CD14-positive monocyte (primary cell): ENCODE measurements around the gene MIPOL1. TPM values are rescaled to one million over a fixed set of nuclear protein-coding genes. Genes with fewer than 3 reads are reported as not detected.

Experiments used
- DNase-seq, 3 donors: peaks; one replicate each; pipeline ENCODE4 v3.0.0-alpha.2; 2011 to 2022
- H2AFZ ChIP-seq: 2 replicates; pipeline ENCODE4 v1.6.0; 2012; ENCODE audit warnings: mild to moderate bottlenecking, low read depth, low read length, inconsistent platforms; ENCODE audit not compliant: insufficient read depth, poor library complexity, severe bottlenecking
- H3K27ac ChIP-seq, 2 donors: 1 replicate in 1 of 2; 2 replicates in 1 of 2; pipeline ENCODE4 v1.5.1; 2012 to 2013; ENCODE audit warnings: low read length in 2 of 2, control low read depth in 1 of 2, inconsistent platforms in 1 of 2, low read depth in 1 of 2, mild to moderate bottlenecking in 1 of 2
- H3K27me3 ChIP-seq, 2 donors: one replicate each; pipeline versions ENCODE4 v1.6.0 to v1.6.1; 2011 to 2013; ENCODE audit warnings: low read length in 2 of 2; ENCODE audit not compliant: control insufficient read depth in 2 of 2, insufficient read depth in 2 of 2
- H3K36me3 ChIP-seq, 2 donors: replicated peaks in 1 of 2; 1 replicate in 1 of 2; 2 replicates in 1 of 2; pipeline versions ENCODE4 v1.5.1 to v1.6.1; 2012 to 2013; ENCODE audit warnings: low read length in 2 of 2, control low read depth in 1 of 2, inconsistent platforms in 1 of 2, mild to moderate bottlenecking in 1 of 2; ENCODE audit not compliant: insufficient read depth in 2 of 2, control insufficient read depth in 1 of 2
- H3K4me1 ChIP-seq, 2 donors: 1 replicate in 1 of 2; 2 replicates in 1 of 2; pipeline versions ENCODE4 v1.5.1 to v1.6.1; 2012 to 2013; ENCODE audit warnings: low read length in 2 of 2, control low read depth in 1 of 2, inconsistent platforms in 1 of 2, mild to moderate bottlenecking in 1 of 2, moderate library complexity in 1 of 2; ENCODE audit not compliant: insufficient read depth in 2 of 2, control insufficient read depth in 1 of 2
- H3K4me2 ChIP-seq: replicated peaks from 2 replicates; pipeline ENCODE3; 2012; ENCODE audit warnings: low read length, moderate library complexity, mild to moderate bottlenecking; ENCODE audit not compliant: poor library complexity, severe bottlenecking; ENCODE audit errors: extremely low read depth
- H3K4me3 ChIP-seq, 3 experiments: fragments of 200-600 bp in 1 of 3; sonication (generic) in 1 of 3; replicated peaks in 1 of 3; 1 replicate in 2 of 3; 2 replicates in 1 of 3; pipeline ENCODE4 v1.5.1; 2011 to 2013; ENCODE audit warnings: low read length in 3 of 3, mild to moderate bottlenecking in 3 of 3, control low read depth in 2 of 3, low read depth in 2 of 3, inconsistent platforms in 1 of 3, moderate library complexity in 1 of 3
- H3K79me2 ChIP-seq: 2 replicates; pipeline ENCODE4 v1.6.0; 2012; ENCODE audit warnings: mild to moderate bottlenecking, control low read depth, inconsistent platforms, low read length, moderate library complexity; ENCODE audit not compliant: insufficient read depth
- H3K9ac ChIP-seq: 2 replicates; pipeline ENCODE4 v1.6.0; 2017; ENCODE audit warnings: low read length, mild to moderate bottlenecking; ENCODE audit not compliant: insufficient read depth, poor library complexity, severe bottlenecking
- H3K9me3 ChIP-seq, 2 donors: replicated peaks in 1 of 2; 1 replicate in 1 of 2; 2 replicates in 1 of 2; pipeline versions ENCODE4 v1.5.1 to v1.6.1; 2012 to 2013; ENCODE audit warnings: low read length in 2 of 2, control low read depth in 1 of 2; ENCODE audit not compliant: control insufficient read depth in 1 of 2, insufficient read depth in 1 of 2
- H4K20me1 ChIP-seq: 2 replicates; pipeline ENCODE4 v1.6.0; 2012; ENCODE audit warnings: mild to moderate bottlenecking, low read length, control low read depth, moderate library complexity; ENCODE audit not compliant: insufficient read depth
- H3K27ac Mint-ChIP-seq, 7 donors: one replicate each; pipeline ENCODE4 v1.8.0; 2020; ENCODE audit warnings: mild to moderate bottlenecking in 7 of 7, mixed read lengths in 7 of 7, moderate library complexity in 6 of 7, inconsistent platforms in 2 of 7
- H3K27me3 Mint-ChIP-seq, 3 donors: one replicate each; pipeline ENCODE4 v1.8.0; 2021 to 2022; ENCODE audit warnings: low read depth in 3 of 3, mild to moderate bottlenecking in 3 of 3, mixed read lengths in 3 of 3, moderate library complexity in 3 of 3, inconsistent platforms in 1 of 3
- H3K36me3 Mint-ChIP-seq, 2 donors: one replicate each; pipeline ENCODE4 v1.8.0; 2020; ENCODE audit warnings: mixed read lengths in 2 of 2, inconsistent platforms in 1 of 2, mild to moderate bottlenecking in 1 of 2
- H3K4me1 Mint-ChIP-seq: one replicate; pipeline ENCODE4 v1.8.0; 2020; ENCODE audit warnings: mild to moderate bottlenecking, mixed read lengths
- H3K4me3 Mint-ChIP-seq, 2 donors: one replicate each; pipeline ENCODE4 v1.8.0; 2020; ENCODE audit warnings: mild to moderate bottlenecking in 2 of 2, mixed read lengths in 2 of 2, moderate library complexity in 1 of 2
- H3K9me3 Mint-ChIP-seq, 7 donors: one replicate each; pipeline ENCODE4 v1.8.0; 2020 to 2022; ENCODE audit warnings: mixed read lengths in 7 of 7, mild to moderate bottlenecking in 6 of 7, moderate library complexity in 6 of 7, inconsistent platforms in 2 of 7
- WGBS: methylation state at CpG from one replicate; pipeline ENCODE4 v1.1.5; 2013; ENCODE audit warnings: missing lambda C conversion rate; ENCODE audit not compliant: insufficient coverage; 5-methylcytosine and 5-hydroxymethylcytosine counted together
- intact Hi-C, 2 donors: fragments of 100-400 bp; cut with micrococcal nuclease; formaldehyde crosslinking; loops; one replicate each; pipeline versions ENCODE4 v1.15.0 to v1.15.1; 2023
- polyA plus RNA-seq, 3 donors: library from polyadenylated mRNA; depleted of rRNA in 1 of 3; unstranded in 2 of 3; stranded (reverse) in 1 of 3; fragments of 300-500 nt in 2 of 3; fragments of >200 nt in 1 of 3; fragmentation: Illumina TruSeq in 2 of 3; gene quantifications; 1 replicate in 2 of 3; 2 replicates in 1 of 3; pipeline ENCODE4 v1.2.3, GENCODE V29; 2012 to 2021
- TF ChIP-seq, protein P1 (sequence below): fragments of 200-600 bp; IDR thresholded peaks from one replicate; pipeline ENCODE4 v1.8.0; 2022; ENCODE audit warnings: antibody characterized with exemption, mild to moderate bottlenecking

MIPOL1 gene
- polyA plus RNA-seq, 3 donors, result not detected

DNA sequence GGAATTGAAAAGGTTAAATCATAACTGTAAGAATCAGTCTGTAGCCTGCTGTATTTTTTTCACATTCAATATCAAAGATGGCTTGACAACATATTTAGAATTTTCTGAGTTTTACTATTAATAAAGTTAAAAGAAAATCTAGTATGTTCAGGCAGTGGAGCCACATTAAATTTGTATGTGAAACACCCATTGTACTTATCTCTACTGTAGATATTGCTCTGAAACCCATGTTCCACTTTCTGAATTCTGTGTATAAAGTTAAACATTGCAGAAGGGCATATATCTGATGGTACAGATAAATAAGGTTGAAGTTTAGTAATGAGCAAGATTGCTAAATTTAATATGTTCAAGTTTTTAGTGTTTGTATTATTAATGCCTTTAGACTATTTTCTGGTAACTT lies 224.6 kb downstream of the MIPOL1 start:
- Histone ChIP-seq H3K27me3 (no peaks in the 10 kb centered on the region), H3K36me3 (no peaks in the 10 kb centered on the region), H4K20me1 (no peaks in the 10 kb centered on the region), H3K79me2 (no peaks in the 10 kb centered on the region), H3K4me1 (no peaks in the 10 kb centered on the region), H3K27ac (no peak overlapping the region), H3K9ac (no peak overlapping the region), H3K9me3 (no peaks in the 10 kb centered on the region), H3K4me3 (no peak overlapping the region), H3K4me2 (no peak overlapping the region), H2AFZ (no peak overlapping the region)
- Mint-ChIP-seq H3K27me3 (no peaks in the 10 kb centered on the region), H3K4me1 (no peaks in the 10 kb centered on the region), H3K27ac (no peak overlapping the region), H3K36me3 (no peaks in the 10 kb centered on the region), H3K4me3 (no peak overlapping the region), H3K9me3 (peaks cover 0 to 2% (median 0%) of the 10 kb centered on the region in 7 donors)
- intact Hi-C loops, result no loop called here
- DNase-seq, result no peak
- TF ChIP-seq, protein P1, sequence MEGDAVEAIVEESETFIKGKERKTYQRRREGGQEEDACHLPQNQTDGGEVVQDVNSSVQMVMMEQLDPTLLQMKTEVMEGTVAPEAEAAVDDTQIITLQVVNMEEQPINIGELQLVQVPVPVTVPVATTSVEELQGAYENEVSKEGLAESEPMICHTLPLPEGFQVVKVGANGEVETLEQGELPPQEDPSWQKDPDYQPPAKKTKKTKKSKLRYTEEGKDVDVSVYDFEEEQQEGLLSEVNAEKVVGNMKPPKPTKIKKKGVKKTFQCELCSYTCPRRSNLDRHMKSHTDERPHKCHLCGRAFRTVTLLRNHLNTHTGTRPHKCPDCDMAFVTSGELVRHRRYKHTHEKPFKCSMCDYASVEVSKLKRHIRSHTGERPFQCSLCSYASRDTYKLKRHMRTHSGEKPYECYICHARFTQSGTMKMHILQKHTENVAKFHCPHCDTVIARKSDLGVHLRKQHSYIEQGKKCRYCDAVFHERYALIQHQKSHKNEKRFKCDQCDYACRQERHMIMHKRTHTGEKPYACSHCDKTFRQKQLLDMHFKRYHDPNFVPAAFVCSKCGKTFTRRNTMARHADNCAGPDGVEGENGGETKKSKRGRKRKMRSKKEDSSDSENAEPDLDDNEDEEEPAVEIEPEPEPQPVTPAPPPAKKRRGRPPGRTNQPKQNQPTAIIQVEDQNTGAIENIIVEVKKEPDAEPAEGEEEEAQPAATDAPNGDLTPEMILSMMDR, result no peak

GRCh38 chr14:37422748-37423147 lies 225.0 kb downstream of the MIPOL1 start:
- Histone ChIP-seq H3K79me2 (no peaks in the 10 kb centered on the region), H2AFZ (no peak overlapping the region), H3K9ac (no peak overlapping the region), H3K27me3 (no peaks in the 10 kb centered on the region), H3K4me2 (no peak overlapping the region), H3K27ac (no peak overlapping the region), H3K36me3 (no peaks in the 10 kb centered on the region), H3K4me3 (no peak overlapping the region), H3K4me1 (no peaks in the 10 kb centered on the region), H4K20me1 (no peaks in the 10 kb centered on the region), H3K9me3 (no peaks in the 10 kb centered on the region)
- TF ChIP-seq, protein P1, result no peak
- intact Hi-C loops, result no loop called here
- Mint-ChIP-seq H3K4me3 (no peak overlapping the region), H3K27ac (no peak overlapping the region), H3K27me3 (no peaks in the 10 kb centered on the region), H3K36me3 (no peaks in the 10 kb centered on the region), H3K4me1 (no peaks in the 10 kb centered on the region), H3K9me3 (peaks cover 0 to 2% (median 0%) of the 10 kb centered on the region in 7 donors)
- no CpG with 5 or more reads among the region's 2 CpGs for WGBS
- DNase-seq, result no peak
